ENCODE results near the gene ZCWPW1. TPM values are rescaled to one million over a fixed set of nuclear protein-coding genes. Genes with fewer than 3 reads are reported as not detected.

Gene ZCWPW1
- total RNA-seq, 1 donor from 2014 or later, result 3.8 TPM

DNA sequence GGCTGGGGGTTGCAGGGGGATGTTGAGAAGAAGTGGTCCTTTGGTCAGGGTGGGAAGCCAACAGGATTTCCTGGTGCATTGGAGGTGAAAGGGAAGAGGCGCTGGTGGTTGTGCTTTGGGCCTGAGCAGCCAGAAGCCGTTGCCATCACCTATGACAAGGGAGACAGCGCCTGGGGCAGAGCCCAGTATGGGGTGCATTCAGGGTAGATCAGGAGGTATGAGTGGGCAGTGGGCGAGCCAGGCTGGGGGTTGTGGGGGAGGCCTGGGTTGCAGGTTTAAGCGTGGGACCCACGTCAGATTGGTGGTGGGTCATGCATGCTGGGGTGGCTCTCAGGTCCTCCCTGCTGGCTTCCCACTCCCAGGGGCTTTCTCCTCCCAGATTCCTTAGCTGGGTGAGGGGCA, 76.8 kb downstream of the ZCWPW1 start:
- TF ChIP-seq, protein P1, sequence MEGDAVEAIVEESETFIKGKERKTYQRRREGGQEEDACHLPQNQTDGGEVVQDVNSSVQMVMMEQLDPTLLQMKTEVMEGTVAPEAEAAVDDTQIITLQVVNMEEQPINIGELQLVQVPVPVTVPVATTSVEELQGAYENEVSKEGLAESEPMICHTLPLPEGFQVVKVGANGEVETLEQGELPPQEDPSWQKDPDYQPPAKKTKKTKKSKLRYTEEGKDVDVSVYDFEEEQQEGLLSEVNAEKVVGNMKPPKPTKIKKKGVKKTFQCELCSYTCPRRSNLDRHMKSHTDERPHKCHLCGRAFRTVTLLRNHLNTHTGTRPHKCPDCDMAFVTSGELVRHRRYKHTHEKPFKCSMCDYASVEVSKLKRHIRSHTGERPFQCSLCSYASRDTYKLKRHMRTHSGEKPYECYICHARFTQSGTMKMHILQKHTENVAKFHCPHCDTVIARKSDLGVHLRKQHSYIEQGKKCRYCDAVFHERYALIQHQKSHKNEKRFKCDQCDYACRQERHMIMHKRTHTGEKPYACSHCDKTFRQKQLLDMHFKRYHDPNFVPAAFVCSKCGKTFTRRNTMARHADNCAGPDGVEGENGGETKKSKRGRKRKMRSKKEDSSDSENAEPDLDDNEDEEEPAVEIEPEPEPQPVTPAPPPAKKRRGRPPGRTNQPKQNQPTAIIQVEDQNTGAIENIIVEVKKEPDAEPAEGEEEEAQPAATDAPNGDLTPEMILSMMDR (conservative IDR thresholded peaks at IDR 0.05; ENCODE audit: low read depth, low read length), result no peak
- H3K4me3 ChIP-seq (ENCODE audit: low read depth, low read length), result no peak overlapping the region
- no peak for DNase-seq (ENCODE audit: low read depth)

Other genes starting within 250 kb of the ZCWPW1 start
- not detected in 2 replicates for gene PVRIG, start 208.8 kb downstream of the ZCWPW1 start, total RNA-seq
- gene SPDYE3, start 121.0 kb downstream of the ZCWPW1 start, total RNA-seq, result not detected in 2 replicates
- 14.3 and 14.5 TPM in 2 replicates for gene PILRB, start 70.6 kb downstream of the ZCWPW1 start, total RNA-seq
- gene PILRA, start 55.2 kb downstream of the ZCWPW1 start, total RNA-seq, result not detected in 2 replicates
- 26.5 and 34.1 TPM in 2 replicates for gene MEPCE, start 1.1 kb upstream of the ZCWPW1 start, total RNA-seq
- gene PPP1R35, start 7.8 kb upstream of the ZCWPW1 start, total RNA-seq, result 78.6 and 127 TPM in 2 replicates
- gene SPACDR, start 35.6 kb upstream of the ZCWPW1 start, total RNA-seq, result 0.65 TPM in 1 of 2 replicates, not detected in the other
- 36.6 and 45.4 TPM in 2 replicates for gene TSC22D4, start 50.5 kb upstream of the ZCWPW1 start, total RNA-seq
- 0.72 and 1.2 TPM in 2 replicates for gene NYAP1, start 55.2 kb upstream of the ZCWPW1 start, total RNA-seq
- gene AGFG2, start 110.5 kb upstream of the ZCWPW1 start, total RNA-seq, result 10.9 and 17.4 TPM in 2 replicates
- 1.7 TPM in 1 of 2 replicates, not detected in the other for gene SAP25, start 145.2 kb upstream of the ZCWPW1 start, total RNA-seq
- gene LRCH4, start 157.4 kb upstream of the ZCWPW1 start, total RNA-seq, result 36.8 and 62.0 TPM in 2 replicates
- 0.80 and 1.0 TPM in 2 replicates for gene FBXO24, start 157.6 kb upstream of the ZCWPW1 start, total RNA-seq
- gene PCOLCE, start 173.7 kb upstream of the ZCWPW1 start, total RNA-seq, result 1.4 and 4.4 TPM in 2 replicates
- 12.1 and 17.0 TPM in 2 replicates for gene MOSPD3, start 183.8 kb upstream of the ZCWPW1 start, total RNA-seq
- 1.1 and 5.9 TPM in 2 replicates for gene TFR2, start 212.8 kb upstream of the ZCWPW1 start, total RNA-seq
- gene ACTL6B, start 227.7 kb upstream of the ZCWPW1 start, total RNA-seq, result not detected in 2 replicates
- 245 and 295 TPM in 2 replicates for gene GNB2, start 245.0 kb upstream of the ZCWPW1 start, total RNA-seq

Measured in epithelial cell of proximal tubule (primary cell).